K562 (cell line): ENCODE measurements around the gene TM7SF3. TPM values are rescaled to one million over a fixed set of nuclear protein-coding genes. Genes with fewer than 3 reads are reported as not detected.

Source experiments
- ATAC-seq: fragments of 200-7000 bp; cut with Tn5 transposase; 3 replicates; pipeline ENCODE4 v1.9.1; 2020; ENCODE audit warnings: moderate library complexity
- BruUV-seq: library from RNA; stranded (reverse); fragments of 400-500 nt; replicated peaks from 2 replicates; lab custom pipeline; 2021; lab: Mats Ljungman, UMichigan
- CTCF ChIA-PET: fragments of 300-600 bp; formaldehyde crosslinking; extraction: SDS; loops from one replicate; lab custom pipeline; 2021; ENCODE audit warnings: low intra/inter-chr PET ratio; lab: Yijun Ruan, JAX
- POLR2A ChIA-PET: fragments of 300-600, 350-650 bp; sonication (Branson Sonifier 250); formaldehyde crosslinking; extraction: SDS; loops from one replicate; lab custom pipeline; 2021; ENCODE audit warnings: antibody characterized with exemption, inconsistent platforms; lab: Yijun Ruan, JAX
- DNase-seq, 4 experiments: peaks; one replicate each; pipeline versions ENCODE4 v3.0.0 to v3.0.0-alpha.2; 2011 to 2018; ENCODE audit warnings: low spot score in 3 of 4, mixed read lengths in 3 of 4; ENCODE audit errors: extremely low read depth in 1 of 4
- FAIRE-seq: peaks from 2 replicates; lab custom pipeline; 2011; peaks lifted over from hg19 to GRCh38; lab: Jason Lieb, UNC
- H2AFZ ChIP-seq: 2 replicates; pipeline ENCODE4 v1.6.0; 2011; ENCODE audit warnings: low read depth, low read length, control low read depth, inconsistent platforms
- H3K27ac ChIP-seq: fragments of 200-600 bp; 3 replicates; pipeline ENCODE4 v1.8.0; 2011; ENCODE audit warnings: low read depth, mild to moderate bottlenecking, control low read depth, inconsistent platforms, low read length, moderate library complexity, mixed read lengths; ENCODE audit errors: extremely low read depth
- H3K27me3 ChIP-seq, 2 experiments: fragments of 300-600 bp in 1 of 2; 2 replicates in 1 of 2; 3 replicates in 1 of 2; pipeline versions ENCODE4 v1.6.0 to v1.8.0; 2011; ENCODE audit warnings: inconsistent platforms in 2 of 2, low read length in 2 of 2, mild to moderate bottlenecking in 1 of 2, mixed read lengths in 1 of 2, moderate library complexity in 1 of 2; ENCODE audit not compliant: control insufficient read depth in 2 of 2, insufficient read depth in 2 of 2
- H3K36me3 ChIP-seq: fragments of 300-600 bp; 3 replicates; pipeline ENCODE4 v1.8.0; 2011; ENCODE audit warnings: mild to moderate bottlenecking, low read length, inconsistent platforms; ENCODE audit not compliant: control insufficient read depth, insufficient read depth
- H3K4me1 ChIP-seq, 2 experiments: fragments of 200-600 bp in 1 of 2; replicated peaks in 1 of 2; 2 replicates in 1 of 2; 3 replicates in 1 of 2; pipeline versions ENCODE4 v1.5.1 to v1.8.0; 2011; ENCODE audit warnings: inconsistent platforms in 2 of 2, low read length in 2 of 2, mild to moderate bottlenecking in 1 of 2, mixed read lengths in 1 of 2, moderate library complexity in 1 of 2; ENCODE audit not compliant: control insufficient read depth in 2 of 2, insufficient read depth in 2 of 2
- H3K4me2 ChIP-seq: 2 replicates; pipeline ENCODE4 v1.6.1; 2011; ENCODE audit warnings: low read length, control low read depth, inconsistent platforms, mixed read lengths; ENCODE audit not compliant: insufficient read depth
- H3K4me3 ChIP-seq: fragments of 200-600 bp; sonication (generic), shearing (Covaris generic); 2 replicates; pipeline ENCODE4 v1.5.1; 2016; ENCODE audit warnings: control low read depth, inconsistent platforms
- H3K79me2 ChIP-seq: fragments of 200-600 bp; 3 replicates; pipeline ENCODE4 v1.8.0; 2011; ENCODE audit warnings: low read length, inconsistent platforms; ENCODE audit not compliant: control insufficient read depth, insufficient read depth
- H3K9ac ChIP-seq, 2 experiments: 2 replicates each; pipeline versions ENCODE4 v1.6.0 to v1.6.1; 2011; ENCODE audit warnings: low read depth in 2 of 2, low read length in 2 of 2, control low read depth in 1 of 2, inconsistent platforms in 1 of 2, mild to moderate bottlenecking in 1 of 2, mixed read lengths in 1 of 2; ENCODE audit not compliant: insufficient read depth in 1 of 2
- H3K9me1 ChIP-seq: one replicate; pipeline ENCODE4 v1.6.0; 2011; ENCODE audit warnings: inconsistent platforms, mild to moderate bottlenecking, low read length, moderate library complexity; ENCODE audit not compliant: control insufficient read depth, insufficient read depth
- H3K9me3 ChIP-seq: replicated peaks from 2 replicates; pipeline ENCODE4 v1.5.1; 2011; ENCODE audit warnings: low read depth, low read length, inconsistent platforms; ENCODE audit not compliant: control insufficient read depth, insufficient read depth
- H4K20me1 ChIP-seq: replicated peaks from 2 replicates; pipeline ENCODE4 v1.6.1; 2011; ENCODE audit warnings: low read length, inconsistent platforms, mixed read lengths; ENCODE audit not compliant: control insufficient read depth, insufficient read depth
- ARID2 ChIP-seq: fragments of 450-650 bp; IDR thresholded peaks from 2 replicates; pipeline ENCODE4 v1.6.1; 2017; ENCODE audit warnings: antibody characterized with exemption, mild to moderate bottlenecking
- C11orf30 ChIP-seq: fragments of 450-650 bp; IDR thresholded peaks from 2 replicates; pipeline ENCODE4 v1.6.1; 2016; ENCODE audit warnings: low read depth, mild to moderate bottlenecking
- CEBPG ChIP-seq, 3 experiments: fragments of 200-800 bp in 1 of 3; sonication (Bioruptor generic) in 1 of 3; sonication (generic) in 1 of 3; formaldehyde crosslinking in 1 of 3; IDR thresholded peaks in 2 of 3; conservative IDR thresholded peaks in 1 of 3; 2 replicates each; pipeline versions ENCODE4 v1.6.1 to v1.8.0; 2016 to 2022; ENCODE audit warnings: missing compliant biosample characterization in 2 of 3, missing genetic modification characterization in 2 of 3, mild to moderate bottlenecking in 1 of 3, missing genetic modification reagents in 1 of 3
- ERF ChIP-seq: fragments of 450-650 bp; formaldehyde crosslinking; IDR thresholded peaks from 2 replicates; pipeline ENCODE4 v1.4.0; 2020; ENCODE audit warnings: mild to moderate bottlenecking, mixed read lengths
- EWSR1 ChIP-seq: fragments of 450-650 bp; IDR thresholded peaks from 2 replicates; pipeline ENCODE4 v1.6.1; 2018; ENCODE audit warnings: borderline replicate concordance, mild to moderate bottlenecking, low read depth, moderate library complexity; ENCODE audit not compliant: partially characterized antibody
- HDAC1 ChIP-seq, 2 experiments: fragments of 450-650 bp; IDR thresholded peaks; 2 replicates each; pipeline ENCODE4 v1.6.1; 2016 to 2017; ENCODE audit warnings: inconsistent platforms in 1 of 2, mild to moderate bottlenecking in 1 of 2, moderate library complexity in 1 of 2
- KDM1A ChIP-seq, 2 experiments: fragments of 450-650 bp; IDR thresholded peaks; 2 replicates each; pipeline ENCODE4 v1.6.1; 2016; ENCODE audit warnings: mild to moderate bottlenecking in 2 of 2
- MEIS2 ChIP-seq: fragments of 450-650 bp; IDR thresholded peaks from 2 replicates; pipeline ENCODE4 v1.6.1; 2014; ENCODE audit warnings: mild to moderate bottlenecking; ENCODE audit not compliant: partially characterized antibody
- NCOA2 ChIP-seq, 2 experiments: fragments of 450-650 bp; IDR thresholded peaks; 2 replicates each; pipeline ENCODE4 v1.6.1; 2018; ENCODE audit warnings: mild to moderate bottlenecking in 2 of 2, moderate library complexity in 1 of 2; ENCODE audit not compliant: partially characterized antibody in 2 of 2
- NCOR1 ChIP-seq: fragments of 450-650 bp; IDR thresholded peaks from 2 replicates; pipeline ENCODE4 v1.6.1; 2016; ENCODE audit warnings: mild to moderate bottlenecking, moderate library complexity
- RFX5 ChIP-seq: IDR thresholded peaks from 2 replicates; pipeline ENCODE4 v1.6.1; 2011; ENCODE audit warnings: low read depth, mild to moderate bottlenecking, improper control_type of control experiment, low read length
- RUNX1 ChIP-seq: sonication (generic); IDR thresholded peaks from 2 replicates; pipeline ENCODE4 v1.6.1; 2016; ENCODE audit warnings: antibody characterized with exemption, low read depth
- SAP30 ChIP-seq: fragments of 200-600 bp; sonication (generic); IDR thresholded peaks from 2 replicates; pipeline ENCODE4 v1.6.1; 2012; ENCODE audit warnings: borderline replicate concordance, low read depth, mild to moderate bottlenecking, moderate library complexity, low read length, control low read depth, inconsistent platforms; ENCODE audit not compliant: insufficient read depth, poor library complexity, severe bottlenecking
- SP2 ChIP-seq: IDR thresholded peaks from 2 replicates; pipeline ENCODE4 v1.6.1; 2011; ENCODE audit warnings: mild to moderate bottlenecking, low read depth, low read length, moderate library complexity; ENCODE audit not compliant: poor library complexity, severe bottlenecking; ENCODE audit errors: extremely low read depth
- ZNF184 ChIP-seq: sonication (generic); formaldehyde crosslinking; IDR thresholded peaks from 2 replicates; pipeline ENCODE4 v1.5.0; 2020; ENCODE audit warnings: missing genetic modification reagents
- ZNF445 ChIP-seq: fragments of 250-450 bp; sonication (Bioruptor Pico); IDR thresholded peaks from 2 replicates; pipeline ENCODE4 v1.4.0; 2020; ENCODE audit warnings: low read depth, mild to moderate bottlenecking, moderate library complexity
- ZNF75A ChIP-seq: fragments of 450-650 bp; formaldehyde crosslinking; IDR thresholded peaks from 2 replicates; pipeline ENCODE4 v1.4.0; 2020; ENCODE audit warnings: mild to moderate bottlenecking
- ZNF785 ChIP-seq: fragments of 250-450 bp; sonication (Bioruptor Pico); IDR thresholded peaks from 2 replicates; pipeline ENCODE4 v1.4.0; 2020; ENCODE audit warnings: mild to moderate bottlenecking
- WGBS: fragments of 100-300 bp; shearing (Covaris generic); methylation state at CpG from one replicate; pipeline ENCODE4 v1.1.6; 2016; ENCODE audit warnings: low coverage, mixed read lengths; ENCODE audit not compliant: insufficient coverage; ENCODE audit errors: missing lambda C conversion rate; 5-methylcytosine and 5-hydroxymethylcytosine counted together
- in situ Hi-C: fragments of 300-500 bp; cut with MboI; formaldehyde crosslinking; loops from 4 replicates; pipeline ENCODE4 v1.15.0; 2018; ENCODE audit warnings: inconsistent platforms, mixed read lengths
- intact Hi-C: fragments of 100-400 bp; cut with micrococcal nuclease; formaldehyde crosslinking; loops from 2 replicates; pipeline ENCODE4 v1.14.2; 2022
- polyA plus RNA-seq, 8 experiments: library from polyadenylated mRNA; depleted of rRNA in 4 of 8; stranded (reverse) in 5 of 8; unstranded in 3 of 8; fragments of >200 nt; fragmentation: Nextera tagmentation in 2 of 8; fragmentation: Illumina TruSeq in 1 of 8; extraction: Ambion mirVana in 2 of 8; extraction: Trizol in 1 of 8; gene quantifications; 2 replicates each; pipeline versions ENCODE4 v1.2.1 to v1.2.3, GENCODE V29; 2011 to 2014; ENCODE audit warnings: inconsistent platforms in 1 of 8, missing spikeins in 1 of 8
- total RNA-seq, 7 experiments: library from RNA; depleted of rRNA in 6 of 7; stranded (reverse); fragments of >200 nt in 6 of 7; fragmentation: Illumina TruSeq in 2 of 7; extraction: Trizol in 2 of 7; gene quantifications; 2 replicates each; pipeline versions ENCODE4 v1.2.1 to v1.2.3, GENCODE V29; 2011 to 2021; ENCODE audit warnings: low replicate concordance in 1 of 7
- TF ChIP-seq, protein P1 (sequence below): sonication (generic); formaldehyde crosslinking; IDR thresholded peaks from 2 replicates; pipeline ENCODE4 v1.8.1; 2023; ENCODE audit warnings: mild to moderate bottlenecking, missing genetic modification reagents
- TF ChIP-seq, protein P2 (sequence below): fragments of 250-450 bp; sonication (Bioruptor Pico); IDR thresholded peaks from 2 replicates; pipeline ENCODE4 v1.5.1; 2021; ENCODE audit warnings: mild to moderate bottlenecking

The TM7SF3 gene
- total and polyA plus RNA-seq, 9 of the 15 experiments (the other 6 are each of a cell fraction or from before 2014, with no cell fraction given) = 9.3 to 90.4 (median 24.8) TPM

DNA sequence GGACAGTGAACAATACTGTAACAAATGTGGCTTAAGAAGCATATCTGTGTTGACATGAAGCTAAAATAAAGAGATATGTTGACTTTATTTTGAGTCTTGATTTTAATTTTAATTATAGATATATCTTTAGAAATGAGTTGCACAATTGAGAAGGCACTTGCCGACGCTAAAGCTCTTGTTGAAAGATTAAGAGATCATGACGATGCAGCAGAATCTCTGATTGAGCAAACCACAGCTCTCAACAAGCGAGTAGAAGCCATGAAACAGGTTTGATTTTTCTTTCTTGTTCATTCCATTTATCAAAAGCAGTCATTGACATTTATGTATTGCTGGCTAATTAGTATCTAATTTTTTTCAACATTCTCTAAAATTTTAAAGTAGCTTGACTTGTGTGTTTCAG lies 60.2 kb downstream of the TM7SF3 start:
- no peak for DNase-seq
- Histone ChIP-seq H3K4me3 (no peak overlapping the region), H4K20me1 (0 out of 2 replicates have a peak, but pooled peaks cover 5% of the 10 kb centered on the region), H2AFZ (no peak overlapping the region), H3K9me1 (no peaks in the 10 kb centered on the region), H3K27ac (peak overlapping the region; percentile 34; the same call in 1 of the 3 replicates), H3K4me2 (no peak overlapping the region), H3K79me2 (peaks cover 58% of the 10 kb centered on the region), H3K36me3 (peaks cover 38% of the 10 kb centered on the region), H3K9me3 (no peaks in the 10 kb centered on the region), H3K9ac (no peak overlapping the region; a peak in 1 of 4 replicates), H3K27me3 (no peaks in the 10 kb centered on the region), H3K4me1 (peaks cover 4 to 7% of the 10 kb centered on the region in 2 experiments; a peak in 4 of 5 replicates)
- ChIA-PET POLR2A (no interaction called here), CTCF (no interaction called here)
- in situ Hi-C loops = no loop called here
- WGBS = 25% methylated on average over 4 of the region's 4 CpGs
- ATAC-seq = peak; percentile 31
- FAIRE-seq = peak; percentile 32
- BruUV-seq = no TSS peak
- intact Hi-C loops = no loop called here
- 0 out of 4 replicates have a peak, but pooled peaks of 1 of the 2 experiments have one; percentile 9 for TF ChIP-seq HDAC1 (IDR thresholded peaks at IDR 0.05)
- TF ChIP-seq ZNF785 = no peak
- TF ChIP-seq ERF = no peak
- no peak for TF ChIP-seq ARID2
- no peak for TF ChIP-seq SP2
- TF ChIP-seq, protein P1, sequence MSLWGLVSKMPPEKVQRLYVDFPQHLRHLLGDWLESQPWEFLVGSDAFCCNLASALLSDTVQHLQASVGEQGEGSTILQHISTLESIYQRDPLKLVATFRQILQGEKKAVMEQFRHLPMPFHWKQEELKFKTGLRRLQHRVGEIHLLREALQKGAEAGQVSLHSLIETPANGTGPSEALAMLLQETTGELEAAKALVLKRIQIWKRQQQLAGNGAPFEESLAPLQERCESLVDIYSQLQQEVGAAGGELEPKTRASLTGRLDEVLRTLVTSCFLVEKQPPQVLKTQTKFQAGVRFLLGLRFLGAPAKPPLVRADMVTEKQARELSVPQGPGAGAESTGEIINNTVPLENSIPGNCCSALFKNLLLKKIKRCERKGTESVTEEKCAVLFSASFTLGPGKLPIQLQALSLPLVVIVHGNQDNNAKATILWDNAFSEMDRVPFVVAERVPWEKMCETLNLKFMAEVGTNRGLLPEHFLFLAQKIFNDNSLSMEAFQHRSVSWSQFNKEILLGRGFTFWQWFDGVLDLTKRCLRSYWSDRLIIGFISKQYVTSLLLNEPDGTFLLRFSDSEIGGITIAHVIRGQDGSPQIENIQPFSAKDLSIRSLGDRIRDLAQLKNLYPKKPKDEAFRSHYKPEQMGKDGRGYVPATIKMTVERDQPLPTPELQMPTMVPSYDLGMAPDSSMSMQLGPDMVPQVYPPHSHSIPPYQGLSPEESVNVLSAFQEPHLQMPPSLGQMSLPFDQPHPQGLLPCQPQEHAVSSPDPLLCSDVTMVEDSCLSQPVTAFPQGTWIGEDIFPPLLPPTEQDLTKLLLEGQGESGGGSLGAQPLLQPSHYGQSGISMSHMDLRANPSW (CRISPR knock-in tag) = no peak
- no peak for TF ChIP-seq ZNF445 (CRISPR knock-in tag)
- no peak for TF ChIP-seq EWSR1
- no peak for TF ChIP-seq RFX5
- 0 out of 2 replicates have a peak, but pooled peaks have one; percentile 5 for TF ChIP-seq C11orf30
- peak; percentile 84 to 88 for TF ChIP-seq KDM1A (IDR thresholded peaks at IDR 0.05)
- no peak for TF ChIP-seq ZNF184
- TF ChIP-seq SAP30 = no peak
- no peak for TF ChIP-seq NCOA2 (IDR thresholded peaks at IDR 0.05; ENCODE audit: partially characterized antibody in 2 of 2)
- TF ChIP-seq RUNX1 = no peak
- TF ChIP-seq MEIS2 = peak; percentile 33
- TF ChIP-seq NCOR1 = no peak
- TF ChIP-seq, protein P2, sequence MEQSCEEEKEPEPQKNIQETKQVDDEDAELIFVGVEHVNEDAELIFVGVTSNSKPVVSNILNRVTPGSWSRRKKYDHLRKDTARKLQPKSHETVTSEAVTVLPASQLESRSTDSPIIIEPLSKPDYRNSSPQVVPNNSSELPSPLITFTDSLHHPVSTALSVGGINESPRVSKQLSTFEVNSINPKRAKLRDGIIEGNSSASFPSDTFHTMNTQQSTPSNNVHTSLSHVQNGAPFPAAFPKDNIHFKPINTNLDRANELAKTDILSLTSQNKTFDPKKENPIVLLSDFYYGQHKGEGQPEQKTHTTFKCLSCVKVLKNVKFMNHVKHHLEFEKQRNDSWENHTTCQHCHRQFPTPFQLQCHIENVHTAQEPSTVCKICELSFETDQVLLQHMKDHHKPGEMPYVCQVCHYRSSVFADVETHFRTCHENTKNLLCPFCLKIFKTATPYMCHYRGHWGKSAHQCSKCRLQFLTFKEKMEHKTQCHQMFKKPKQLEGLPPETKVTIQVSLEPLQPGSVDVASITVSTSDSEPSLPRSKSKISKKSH (CRISPR knock-in tag) = no peak
- no peak for TF ChIP-seq CEBPG (CRISPR knock-in tag; IDR thresholded peaks at IDR 0.05)
- TF ChIP-seq CEBPG (tag; conservative IDR thresholded peaks at IDR 0.05 in 1 of 2, IDR thresholded peaks at IDR 0.05 in 1 of 2) = peak in 1 of 2 experiments; percentile 78; a peak in 2 of 4 replicates
- TF ChIP-seq ZNF75A (CRISPR knock-in tag) = no peak
